IMR-90 (cell line): ENCODE results near the gene NCKAP5L. TPM values are rescaled to one million over a fixed set of nuclear protein-coding genes. Genes with fewer than 3 reads are reported as not detected.

Experiments
- ATAC-seq: fragments of 200-7000 bp; cut with Tn5 transposase; 2 replicates; pipeline ENCODE4 v1.9.1; 2020; ENCODE audit warnings: low read depth, mild to moderate bottlenecking, moderate library complexity
- BruUV-seq: library from RNA; stranded (reverse); fragments of 400-500 nt; replicated peaks from 2 replicates; lab custom pipeline; 2021; lab: Mats Ljungman, UMichigan
- CTCF ChIA-PET: fragments of 300-600 bp; formaldehyde crosslinking; extraction: SDS; loops from one replicate; lab custom pipeline; 2021; ENCODE audit warnings: antibody characterized with exemption; lab: Yijun Ruan, JAX
- POLR2A ChIA-PET: fragments of 300-600 bp; sonication (Branson Sonifier 250); formaldehyde crosslinking; loops from one replicate; lab custom pipeline; 2022; ENCODE audit warnings: antibody characterized with exemption; ENCODE audit not compliant: unreplicated experiment; lab: Charles Lee
- DNase-seq: peaks from one replicate; pipeline ENCODE4 v3.0.0; 2013
- H2AFZ ChIP-seq: replicated peaks from 2 replicates; pipeline ENCODE3; 2013; ENCODE audit warnings: low read length, mild to moderate bottlenecking; ENCODE audit not compliant: poor library complexity
- H2AK5ac ChIP-seq: 2 replicates; pipeline ENCODE4 v1.6.1; 2013; ENCODE audit warnings: low read depth, low read length, inconsistent platforms
- H2AK9ac ChIP-seq: replicated peaks from 2 replicates; pipeline ENCODE3; 2013; ENCODE audit warnings: mild to moderate bottlenecking, low read depth, low read length, moderate library complexity; ENCODE audit not compliant: poor library complexity
- H2BK120ac ChIP-seq: 2 replicates; pipeline ENCODE4 v1.6.1; 2013; ENCODE audit warnings: low read depth, low read length, inconsistent platforms
- H2BK15ac ChIP-seq: 3 replicates; pipeline ENCODE4 v1.6.1; 2013; ENCODE audit warnings: low read depth, low read length, inconsistent platforms
- H2BK20ac ChIP-seq: 2 replicates; pipeline ENCODE4 v1.6.1; 2013; ENCODE audit warnings: low read depth, mild to moderate bottlenecking, inconsistent platforms, low read length, moderate library complexity
- H2BK5ac ChIP-seq: 2 replicates; pipeline ENCODE4 v1.6.1; 2013; ENCODE audit warnings: mild to moderate bottlenecking, low read depth, low read length, inconsistent platforms; ENCODE audit not compliant: poor library complexity, severe bottlenecking
- H3K14ac ChIP-seq: replicated peaks from 2 replicates; pipeline ENCODE4 v1.6.1; 2013; ENCODE audit warnings: low read depth, low read length, inconsistent platforms
- H3K18ac ChIP-seq: 2 replicates; pipeline ENCODE4 v1.6.1; 2013; ENCODE audit warnings: low read depth, low read length, control low read depth
- H3K23ac ChIP-seq: 2 replicates; pipeline ENCODE4 v1.6.1; 2013; ENCODE audit warnings: low read depth, low read length, inconsistent platforms
- H3K27ac ChIP-seq: 2 replicates; pipeline ENCODE4 v1.5.1; 2013; ENCODE audit warnings: mild to moderate bottlenecking, control low read depth, low read length; ENCODE audit not compliant: insufficient read depth
- H3K27me3 ChIP-seq: 2 replicates; pipeline ENCODE4 v1.6.1; 2013; ENCODE audit warnings: low read length; ENCODE audit not compliant: control insufficient read depth, insufficient read depth
- H3K36me3 ChIP-seq: 2 replicates; pipeline ENCODE4 v1.6.1; 2013; ENCODE audit warnings: low read length, mixed read lengths; ENCODE audit not compliant: control insufficient read depth, insufficient read depth
- H3K4ac ChIP-seq: 2 replicates; pipeline ENCODE4 v1.6.1; 2013; ENCODE audit warnings: low read depth, low read length, inconsistent platforms
- H3K4me1 ChIP-seq: 2 replicates; pipeline ENCODE4 v1.6.1; 2013; ENCODE audit warnings: low read length, mixed read lengths; ENCODE audit not compliant: control insufficient read depth, insufficient read depth
- H3K4me2 ChIP-seq: 2 replicates; pipeline ENCODE4 v1.6.1; 2013; ENCODE audit warnings: low read depth, mild to moderate bottlenecking, control low read depth, low read length, moderate library complexity
- H3K4me3 ChIP-seq: 2 replicates; pipeline ENCODE4 v1.5.1; 2013; ENCODE audit warnings: low read depth, mild to moderate bottlenecking, control low read depth, low read length, moderate library complexity; ENCODE audit not compliant: insufficient read depth
- H3K56ac ChIP-seq: 2 replicates; pipeline ENCODE4 v1.6.1; 2013; ENCODE audit warnings: low read length, inconsistent platforms; ENCODE audit not compliant: insufficient read depth; ENCODE audit errors: extremely low read depth
- H3K79me1 ChIP-seq, 2 experiments: 2 replicates each; pipeline ENCODE4 v1.6.1; 2013; ENCODE audit warnings: low read length in 2 of 2, inconsistent platforms in 1 of 2, low read depth in 1 of 2
- H3K9ac ChIP-seq: 2 replicates; pipeline ENCODE4 v1.6.1; 2013; ENCODE audit warnings: low read depth, low read length, control low read depth
- H3K9me1 ChIP-seq: 2 replicates; pipeline ENCODE4 v1.6.1; 2013; ENCODE audit warnings: low read length, inconsistent platforms; ENCODE audit not compliant: insufficient read depth
- H3K9me3 ChIP-seq: 2 replicates; pipeline ENCODE4 v1.6.1; 2013; ENCODE audit warnings: low read length; ENCODE audit not compliant: control insufficient read depth, insufficient read depth
- H4K20me1 ChIP-seq: 2 replicates; pipeline ENCODE4 v1.6.1; 2013; ENCODE audit warnings: low read length, inconsistent platforms; ENCODE audit not compliant: insufficient read depth
- H4K5ac ChIP-seq: 2 replicates; pipeline ENCODE4 v1.6.1; 2013; ENCODE audit warnings: mild to moderate bottlenecking, low read depth, low read length, control low read depth
- H4K8ac ChIP-seq, 2 experiments: 2 replicates each; pipeline ENCODE4 v1.6.1; 2013; ENCODE audit warnings: low read depth in 2 of 2, low read length in 2 of 2, control low read depth in 1 of 2, inconsistent platforms in 1 of 2
- H4K91ac ChIP-seq: 2 replicates; pipeline ENCODE4 v1.6.1; 2013; ENCODE audit warnings: low read depth, low read length, inconsistent platforms; ENCODE audit not compliant: insufficient read depth
- CEBPB ChIP-seq: IDR thresholded peaks from 2 replicates; pipeline ENCODE4 v1.6.1; 2012; ENCODE audit warnings: low read depth, low read length, improper control_type of control experiment
- CHD1 ChIP-seq: IDR thresholded peaks from 2 replicates; pipeline ENCODE4 v1.6.1; 2012; ENCODE audit warnings: low read depth, low read length, improper control_type of control experiment
- CTCF ChIP-seq: conservative IDR thresholded peaks from 2 replicates; pipeline ENCODE4 v1.5.1; 2012; ENCODE audit warnings: mild to moderate bottlenecking, low read depth, low read length, improper control_type of control experiment
- ELK1 ChIP-seq: fragments of 150-350 bp; IDR thresholded peaks from 2 replicates; pipeline ENCODE4 v1.6.1; 2016; ENCODE audit warnings: low read depth, mild to moderate bottlenecking, low read length, moderate library complexity, borderline replicate concordance
- FOS ChIP-seq: fragments of 150-350 bp; IDR thresholded peaks from 2 replicates; pipeline ENCODE4 v1.6.1; 2016; ENCODE audit warnings: low read depth, low read length
- MAFK ChIP-seq: IDR thresholded peaks from 2 replicates; pipeline ENCODE4 v1.6.1; 2012; ENCODE audit warnings: low read depth, low read length, improper control_type of control experiment
- MAZ ChIP-seq: IDR thresholded peaks from 2 replicates; pipeline ENCODE4 v1.6.1; 2012; ENCODE audit warnings: low read depth, mild to moderate bottlenecking, low read length, improper control_type of control experiment, moderate library complexity, borderline replicate concordance
- MXI1 ChIP-seq: IDR thresholded peaks from 2 replicates; pipeline ENCODE4 v1.6.1; 2012; ENCODE audit warnings: low read depth, mild to moderate bottlenecking, low read length, moderate library complexity, borderline replicate concordance
- NFE2L2 ChIP-seq: fragments of 150-350 bp; IDR thresholded peaks from 2 replicates; pipeline ENCODE4 v1.6.1; 2016; ENCODE audit warnings: low read depth, mild to moderate bottlenecking, low read length
- POLR2A ChIP-seq: IDR thresholded peaks from 2 replicates; pipeline ENCODE4 v1.6.1; 2012; ENCODE audit warnings: mild to moderate bottlenecking, low read depth, low read length
- RAD21 ChIP-seq: IDR thresholded peaks from 2 replicates; pipeline ENCODE4 v1.6.1; 2012; ENCODE audit warnings: low read length, improper control_type of control experiment
- SMC3 ChIP-seq: fragments of 150-350 bp; IDR thresholded peaks from 2 replicates; pipeline ENCODE4 v1.6.1; 2016; ENCODE audit warnings: low read depth, mild to moderate bottlenecking, antibody characterized with exemption, low read length, moderate library complexity
- USF2 ChIP-seq: fragments of 150-350 bp; IDR thresholded peaks from 2 replicates; pipeline ENCODE4 v1.6.1; 2017; ENCODE audit warnings: mild to moderate bottlenecking, antibody characterized with exemption, low read length, low read depth
- WGBS, 2 experiments: methylation state at CpG; one replicate each; pipeline versions ENCODE4 v1.1.5 to v1.1.7; 2013; ENCODE audit warnings: missing lambda C conversion rate in 2 of 2; ENCODE audit not compliant: insufficient read length in 1 of 2; ENCODE audit errors: extremely low coverage in 2 of 2; 5-methylcytosine and 5-hydroxymethylcytosine counted together
- dilution Hi-C: fragments of 300-500 bp; cut with HindIII; formaldehyde crosslinking; loops from one replicate; pipeline ENCODE4 v1.14.3; 2018; ENCODE audit warnings: low sequenced_read_pairs; ENCODE audit not compliant: unreplicated experiment
- in situ Hi-C: fragments of 300-500 bp; cut with MboI; formaldehyde crosslinking; loops from 3 replicates; pipeline ENCODE4 v1.14.3; 2019; ENCODE audit warnings: low sequenced_read_pairs, inconsistent platforms, mixed read lengths
- intact Hi-C: fragments of 100-400 bp; cut with micrococcal nuclease; formaldehyde crosslinking; loops from 2 replicates; pipeline ENCODE4 v1.10.0; 2022
- polyA plus RNA-seq, 3 experiments: library from polyadenylated mRNA; depleted of rRNA; stranded (reverse); fragments of >200 nt; gene quantifications; 2 replicates each; pipeline ENCODE4 v1.2.3, GENCODE V29; 2012; ENCODE audit warnings: low replicate concordance in 1 of 3
- total RNA-seq: library from RNA; depleted of rRNA; stranded (reverse); fragments of >200 nt; gene quantifications from 2 replicates; pipeline ENCODE4 v1.2.3, GENCODE V29; 2012

Gene NCKAP5L
- total and polyA plus RNA-seq, 2 of the 4 experiments (the other 2 are of a cell fraction) = 6.1 to 14.4 TPM

- H2BK20ac ChIP-seq = no peak overlapping the region
- dilution Hi-C loops = no loop called here
- no peak for TF ChIP-seq MAZ
- TF ChIP-seq POLR2A = no peak
- TF ChIP-seq RAD21 = no peak
- TF ChIP-seq MAFK = no peak
- TF ChIP-seq CEBPB = no peak
- TF ChIP-seq FOS = no peak
- TF ChIP-seq USF2 = no peak
- TF ChIP-seq CTCF = no peak
- TF ChIP-seq SMC3 = no peak
- no peak for TF ChIP-seq NFE2L2
- TF ChIP-seq MXI1 = no peak
- TF ChIP-seq CHD1 = no peak
- no peak for TF ChIP-seq ELK1
- no peak overlapping the region for H2AK9ac ChIP-seq
- intact Hi-C loops = no loop called here
- H3K23ac ChIP-seq = no peak overlapping the region
- in situ Hi-C loops = no loop called here
- H3K9me1 ChIP-seq = peaks cover 25% of the 10 kb centered on the region
- no peak overlapping the region for H2AK5ac ChIP-seq
- peaks cover 0 to 54% of the 10 kb centered on the region in 2 experiments; a peak in 2 of 4 replicates for H3K79me1 ChIP-seq
- BruUV-seq = no TSS peak
- DNase-seq (no peak), ATAC-seq (no peak)
- no peaks in the 10 kb centered on the region for H3K9me3 ChIP-seq
- ChIA-PET CTCF (interaction anchor here (0.9 kb wide), 1 partner anchor 29 kb away, joined by 3 read pairs; no protein-coding TSS in a partner anchor), POLR2A (no interaction called here)
- H3K14ac ChIP-seq = no peak overlapping the region
- no peak overlapping the region for H3K4me3 ChIP-seq
- no peak overlapping the region for H4K8ac ChIP-seq
- H2BK5ac ChIP-seq = no peak overlapping the region
- no peak overlapping the region for H2BK15ac ChIP-seq
- H3K27ac ChIP-seq = no peak overlapping the region
- H4K91ac ChIP-seq = no peak overlapping the region
- peaks cover 11% of the 10 kb centered on the region for H3K36me3 ChIP-seq
- no CpG with 5 or more reads among the region's 3 CpGs for WGBS, 2 experiments
- H3K9ac ChIP-seq = no peak overlapping the region
- H2BK120ac ChIP-seq = no peak overlapping the region
- H4K20me1 ChIP-seq = peaks cover 98% of the 10 kb centered on the region
- H3K4ac ChIP-seq = no peak overlapping the region
- H3K4me2 ChIP-seq = no peak overlapping the region
- no peaks in the 10 kb centered on the region for H3K27me3 ChIP-seq
- H3K18ac ChIP-seq = no peak overlapping the region
- H3K56ac ChIP-seq = no peak overlapping the region
- no peak overlapping the region for H4K5ac ChIP-seq
- peaks cover 14% of the 10 kb centered on the region for H3K4me1 ChIP-seq
- no peak overlapping the region for H2AFZ ChIP-seq
These were observed 79.4 kb downstream of the NCKAP5L start for GRCh38 chr12:49748800-49749199.
